HG03064 (cell line): Measurements from ENCODE around the gene ECE2.
A peak's percentile ranks its signal among the peaks of the same experiment; 100 is the strongest.
"Not testable (repeated sequence)": the region's sequence is repeated elsewhere in the genome, so short reads cannot be mapped to it uniquely, and the experiment has no call there.

Source experiments
- ATAC-seq: cut with Tn5 transposase; IDR thresholded peaks from one replicate; pipeline ENCODE4 v1.9.1; 2021; ENCODE audit warnings: low read depth; ENCODE audit not compliant: unreplicated experiment

Gene ECE2

DNA sequence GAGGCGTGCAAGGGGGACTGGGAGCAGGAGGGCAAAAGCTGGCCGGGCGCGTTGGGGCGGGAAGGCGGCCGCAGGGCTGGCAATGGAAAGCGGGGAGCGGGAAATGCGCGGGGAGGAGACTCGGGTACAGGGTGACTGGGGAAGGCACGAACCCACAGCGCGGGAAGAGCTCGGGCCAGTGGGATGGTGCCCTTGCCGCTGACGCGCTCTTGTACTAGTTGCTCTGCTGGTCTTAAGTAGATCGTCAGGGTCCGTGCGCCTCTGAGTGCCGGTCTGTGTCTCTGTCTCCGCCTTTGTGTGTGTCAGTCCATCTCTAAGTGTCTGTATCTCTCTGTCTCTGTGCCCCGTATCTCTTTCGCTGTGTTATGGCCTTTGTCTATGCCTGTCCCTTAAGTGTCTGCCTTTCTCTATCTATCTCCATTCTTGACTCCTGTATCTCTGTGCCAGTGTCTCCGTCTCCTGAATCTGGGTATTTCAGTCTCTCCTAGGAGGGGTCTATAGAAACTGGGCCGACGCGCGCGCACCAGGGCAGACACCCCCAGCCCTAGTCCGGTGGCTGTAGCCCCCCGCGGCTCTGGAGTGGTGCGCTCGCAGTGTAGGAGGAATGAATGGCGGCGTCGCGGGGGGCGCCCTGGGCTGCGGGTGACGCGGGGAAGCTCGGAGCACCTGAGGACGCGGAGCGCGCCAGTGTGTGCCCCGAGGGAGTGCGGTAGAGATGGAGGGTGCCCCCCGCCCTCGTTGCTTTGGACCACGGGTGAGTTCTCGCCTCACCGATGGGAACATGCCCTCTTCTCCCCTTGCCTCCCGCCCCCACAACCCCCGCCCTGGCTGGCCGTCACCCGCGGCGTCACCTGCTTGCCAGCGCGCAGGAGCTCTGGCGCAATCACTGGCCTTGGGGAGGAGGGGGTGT, 13.7 kb upstream of the ECE2 start:
- ATAC-seq = no peak

DNA sequence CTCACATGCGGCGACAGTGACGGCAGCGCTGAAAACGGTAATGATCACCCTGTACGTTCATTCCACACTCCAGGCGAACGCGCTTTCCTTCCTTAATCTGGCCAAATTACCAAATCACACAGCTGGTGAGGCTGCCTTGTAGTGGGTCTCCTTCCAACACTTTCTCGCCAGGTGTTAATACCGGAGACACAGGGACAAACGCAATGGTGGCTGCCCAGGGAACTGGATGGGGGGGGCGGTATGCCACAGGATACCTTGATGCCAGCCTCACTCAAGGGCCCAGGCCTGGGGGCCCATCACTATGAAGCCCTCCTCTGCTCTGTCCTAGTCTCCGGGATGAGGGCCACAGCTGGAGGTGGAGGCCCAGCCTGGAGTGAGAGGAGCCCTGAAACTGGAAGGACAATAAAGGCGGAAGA, 13.1 kb upstream of the ECE2 start:
- ATAC-seq = no peak

DNA sequence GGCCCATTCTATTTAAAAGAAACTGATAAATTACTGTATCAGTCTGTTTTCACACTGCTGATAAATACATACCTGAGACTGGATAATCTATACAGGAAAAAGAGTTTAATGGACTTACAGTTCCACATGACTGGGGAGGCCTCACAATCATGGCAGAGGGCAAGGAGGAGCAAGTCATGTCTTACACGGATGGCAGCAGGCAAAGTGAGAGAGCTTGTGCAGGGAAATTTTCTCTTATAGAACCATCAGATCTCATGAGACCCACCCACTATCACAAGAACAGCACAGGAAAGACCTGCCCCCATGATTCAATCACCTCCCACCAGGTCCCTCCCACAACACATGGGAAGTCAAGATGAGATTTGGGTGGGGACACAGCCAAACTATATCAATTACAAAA, 8.6 kb upstream of the ECE2 start:
- ATAC-seq = not testable (repeated sequence)

DNA sequence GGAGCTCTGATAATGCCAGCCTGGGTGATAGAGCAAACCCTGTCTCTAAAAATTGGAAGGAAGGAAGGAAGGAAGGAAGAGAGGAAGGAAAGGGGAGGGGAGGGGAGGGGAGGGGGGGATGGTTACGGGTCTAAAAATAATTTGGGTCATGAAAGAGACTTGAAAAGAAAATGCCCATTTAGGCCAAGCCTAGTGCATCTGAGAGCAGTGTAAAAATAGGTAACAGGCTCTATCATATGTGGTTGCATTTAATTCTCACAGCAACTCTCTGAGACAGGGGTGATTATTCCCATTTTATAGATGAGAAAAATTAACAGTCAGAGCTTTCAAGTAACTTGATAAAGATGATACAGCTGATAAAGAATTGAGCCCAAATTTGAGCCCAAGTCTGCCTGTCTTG, 3.6 kb upstream of the ECE2 start:
- ATAC-seq = no peak

DNA sequence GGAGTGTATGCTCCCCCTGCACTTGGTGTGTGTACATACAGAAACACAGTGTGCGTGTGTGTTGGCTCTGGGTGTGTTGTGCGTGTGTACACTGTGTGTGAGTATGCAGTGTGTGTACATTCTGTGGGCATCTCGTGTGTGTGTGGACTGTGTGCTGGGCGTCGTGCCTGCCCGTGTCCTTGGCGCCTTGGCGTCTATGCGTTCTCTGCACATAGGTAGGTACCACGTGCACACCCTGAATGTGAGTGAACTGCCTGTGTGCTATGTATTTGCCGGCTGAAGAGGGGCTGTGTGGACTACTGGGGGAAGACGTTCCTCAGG, 481 bp upstream of the ECE2 start:
- no peak for ATAC-seq

DNA sequence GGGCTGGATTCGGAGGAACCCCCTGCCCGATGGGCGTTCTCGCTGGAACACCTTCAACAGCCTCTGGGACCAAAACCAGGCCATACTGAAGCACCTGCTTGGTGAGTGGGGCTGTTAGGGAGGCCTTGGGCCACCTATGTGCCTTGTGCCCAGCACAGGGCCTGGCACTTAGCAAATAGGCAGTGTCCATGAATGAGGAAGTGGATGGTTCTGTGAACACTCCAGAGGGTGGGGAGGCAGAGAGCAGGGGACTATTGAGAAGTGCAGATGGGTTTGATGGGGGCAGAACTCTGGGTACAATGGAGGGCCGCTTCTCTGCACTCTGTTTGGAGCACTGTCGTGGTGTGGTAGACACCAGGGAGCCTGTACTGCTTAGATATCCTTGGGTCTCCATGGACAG, 1.5 kb downstream of the ECE2 start:
- ATAC-seq = no peak

DNA sequence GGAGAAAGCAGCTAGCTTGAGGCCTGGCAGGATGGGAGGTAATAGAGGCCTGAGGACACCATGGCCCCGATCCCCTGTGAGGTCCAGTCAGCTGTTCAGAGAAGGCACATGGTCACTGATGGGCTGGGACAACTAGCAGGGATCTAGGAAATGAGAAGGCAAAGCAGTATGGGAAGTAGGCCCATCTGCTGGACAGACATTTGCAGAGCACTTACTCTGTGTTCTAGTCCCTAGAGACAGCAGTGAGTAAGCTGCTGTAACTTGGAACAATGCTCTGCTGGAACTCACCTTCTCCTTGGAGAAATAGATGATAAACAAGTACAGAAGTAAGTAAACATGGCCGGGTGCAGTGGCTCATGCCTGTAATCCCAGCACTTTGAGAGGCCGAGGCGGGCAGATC, 7.1 kb downstream of the ECE2 start:
- ATAC-seq = no peak

DNA sequence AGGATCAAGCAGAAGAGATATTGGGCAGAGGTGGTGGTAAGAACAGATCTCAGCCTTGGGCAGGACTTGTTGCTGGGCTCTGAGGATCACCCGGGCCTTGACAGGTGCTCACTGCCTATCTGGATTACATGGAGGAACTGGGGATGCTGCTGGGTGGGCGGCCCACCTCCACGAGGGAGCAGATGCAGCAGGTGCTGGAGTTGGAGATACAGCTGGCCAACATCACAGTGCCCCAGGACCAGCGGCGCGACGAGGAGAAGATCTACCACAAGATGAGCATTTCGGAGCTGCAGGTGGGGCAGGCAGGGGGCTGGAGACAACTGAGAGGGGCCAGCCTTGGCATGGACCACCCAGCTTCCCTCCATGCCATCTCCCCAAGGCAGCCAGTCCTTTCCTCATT, 7.9 kb downstream of the ECE2 start:
- no peak for ATAC-seq

DNA sequence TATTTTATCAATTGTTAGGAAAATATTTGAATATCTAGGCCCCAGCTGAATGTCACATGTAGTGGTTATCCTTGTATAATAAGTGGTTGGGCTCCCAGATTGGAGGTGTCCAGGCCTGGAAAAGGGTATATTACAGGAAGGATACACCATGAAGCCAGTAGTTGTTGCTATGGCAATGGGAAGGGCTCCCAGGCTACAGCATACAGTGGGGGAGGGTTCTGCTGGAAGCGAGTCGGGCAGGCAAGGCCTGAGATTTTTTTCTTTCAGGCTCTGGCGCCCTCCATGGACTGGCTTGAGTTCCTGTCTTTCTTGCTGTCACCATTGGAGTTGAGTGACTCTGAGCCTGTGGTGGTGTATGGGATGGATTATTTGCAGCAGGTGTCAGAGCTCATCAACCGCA, 8.9 kb downstream of the ECE2 start:
- ATAC-seq = no peak

DNA sequence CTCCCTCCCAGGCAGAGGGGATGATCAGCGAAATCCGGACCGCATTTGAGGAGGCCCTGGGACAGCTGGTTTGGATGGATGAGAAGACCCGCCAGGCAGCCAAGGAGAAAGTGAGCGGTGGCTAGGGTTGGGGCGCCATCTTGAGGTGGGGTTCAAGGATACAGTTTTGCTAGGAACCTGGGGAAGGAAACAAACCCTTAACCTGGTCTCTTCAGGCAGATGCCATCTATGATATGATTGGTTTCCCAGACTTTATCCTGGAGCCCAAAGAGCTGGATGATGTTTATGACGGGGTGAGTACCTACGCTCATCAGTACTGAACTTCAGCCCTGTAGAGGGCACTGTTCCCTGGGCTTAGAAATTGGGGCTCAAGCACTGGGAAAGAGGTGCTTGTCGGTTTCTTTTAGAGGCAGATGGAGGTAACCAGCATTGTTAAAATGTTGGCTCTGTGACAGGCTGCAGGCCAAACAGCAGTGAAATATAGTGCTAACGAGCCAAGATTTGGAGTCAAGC, 13.7 kb downstream of the ECE2 start:
- no peak for ATAC-seq

DNA sequence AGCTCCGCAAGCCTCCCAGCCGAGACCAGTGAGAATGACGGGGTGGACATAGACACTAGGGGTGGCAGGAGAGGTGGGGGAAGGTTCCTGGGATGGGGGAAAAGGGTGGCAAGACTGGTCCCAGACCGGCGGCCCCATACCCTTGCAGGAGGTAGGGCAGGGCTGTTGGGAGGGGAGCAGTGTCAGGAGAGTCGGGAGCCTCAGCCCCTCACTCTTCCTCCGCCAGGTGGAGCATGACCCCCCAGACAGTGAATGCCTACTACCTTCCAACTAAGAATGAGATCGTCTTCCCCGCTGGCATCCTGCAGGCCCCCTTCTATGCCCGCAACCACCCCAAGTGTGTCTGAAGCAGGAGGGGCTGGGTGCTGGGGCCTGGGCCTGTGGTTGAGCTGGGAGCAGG, 14.5 kb downstream of the ECE2 start:
- no peak for ATAC-seq

DNA sequence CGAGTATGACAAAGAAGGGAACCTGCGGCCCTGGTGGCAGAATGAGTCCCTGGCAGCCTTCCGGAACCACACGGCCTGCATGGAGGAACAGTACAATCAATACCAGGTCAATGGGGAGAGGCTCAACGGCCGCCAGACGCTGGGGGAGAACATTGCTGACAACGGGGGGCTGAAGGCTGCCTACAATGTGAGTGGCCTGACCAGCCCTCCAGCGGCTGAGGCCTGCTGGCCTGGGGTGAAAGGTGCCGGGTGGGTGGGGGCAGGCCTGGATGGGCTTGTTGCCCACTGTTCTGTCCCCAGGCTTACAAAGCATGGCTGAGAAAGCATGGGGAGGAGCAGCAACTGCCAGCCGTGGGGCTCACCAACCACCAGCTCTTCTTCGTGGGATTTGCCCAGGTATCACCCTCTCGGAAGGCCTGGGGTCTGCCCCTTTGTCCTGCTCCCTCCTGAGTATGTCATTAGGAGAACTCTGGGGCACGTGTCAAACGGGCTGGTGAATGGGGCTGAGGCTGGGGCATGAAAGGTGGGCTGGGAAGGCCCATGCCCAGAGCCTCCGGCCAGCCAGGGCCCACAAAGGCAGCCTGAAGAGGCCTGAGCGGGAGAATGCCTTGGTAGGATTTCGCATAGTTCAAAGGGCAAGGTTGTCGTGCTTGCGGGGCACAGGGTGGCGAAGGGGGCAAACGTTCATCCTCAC, 15.4 kb downstream of the ECE2 start:
- no peak for ATAC-seq

DNA sequence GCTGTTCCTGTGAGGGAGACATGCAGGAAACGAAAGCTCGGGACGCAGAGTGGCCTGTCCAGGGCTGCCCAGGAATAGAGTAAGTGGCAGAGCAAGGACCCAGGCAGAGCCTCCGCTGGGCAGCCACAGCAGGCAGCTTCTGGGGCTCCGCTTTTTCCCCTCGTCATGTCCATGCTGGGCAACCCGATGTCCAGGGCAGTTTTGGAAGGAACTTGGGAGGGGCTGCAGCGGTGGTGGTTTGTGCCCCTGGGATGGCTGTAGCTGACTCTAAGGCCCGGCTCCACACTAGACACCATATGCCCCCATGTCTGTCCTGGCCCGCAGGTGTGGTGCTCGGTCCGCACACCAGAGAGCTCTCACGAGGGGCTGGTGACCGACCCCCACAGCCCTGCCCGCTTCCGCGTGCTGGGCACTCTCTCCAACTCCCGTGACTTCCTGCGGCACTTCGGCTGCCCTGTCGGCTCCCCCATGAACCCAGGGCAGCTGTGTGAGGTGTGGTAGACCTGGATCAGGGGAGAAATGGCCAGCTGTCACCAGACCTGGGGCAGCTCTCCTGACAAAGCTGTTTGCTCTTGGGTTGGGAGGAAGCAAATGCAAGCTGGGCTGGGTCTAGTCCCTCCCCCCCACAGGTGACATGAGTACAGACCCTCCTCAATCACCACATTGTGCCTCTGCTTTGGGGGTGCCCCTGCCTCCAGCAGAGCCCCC, 16.1 kb downstream of the ECE2 start:
- no peak for ATAC-seq

DNA sequence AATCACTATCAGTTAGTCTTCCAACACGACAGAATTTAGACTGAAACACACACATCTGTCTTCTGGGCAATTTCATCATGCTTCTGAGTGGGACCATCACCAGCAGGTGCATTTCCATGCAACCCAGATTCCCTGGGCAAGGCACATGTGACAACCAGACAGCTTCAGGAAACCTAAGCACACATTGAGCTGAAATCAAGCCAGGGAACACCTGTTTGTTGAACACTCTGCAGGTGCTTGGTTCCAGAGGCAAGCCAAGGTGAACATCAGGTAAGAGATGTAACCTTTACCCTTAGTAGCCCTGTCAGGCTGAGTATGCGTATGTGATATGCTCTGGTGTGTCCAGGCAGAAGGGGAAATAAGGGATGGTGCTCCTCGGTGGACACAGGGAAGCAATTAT, 19.9 kb downstream of the ECE2 start:
- ATAC-seq = no peak

DNA sequence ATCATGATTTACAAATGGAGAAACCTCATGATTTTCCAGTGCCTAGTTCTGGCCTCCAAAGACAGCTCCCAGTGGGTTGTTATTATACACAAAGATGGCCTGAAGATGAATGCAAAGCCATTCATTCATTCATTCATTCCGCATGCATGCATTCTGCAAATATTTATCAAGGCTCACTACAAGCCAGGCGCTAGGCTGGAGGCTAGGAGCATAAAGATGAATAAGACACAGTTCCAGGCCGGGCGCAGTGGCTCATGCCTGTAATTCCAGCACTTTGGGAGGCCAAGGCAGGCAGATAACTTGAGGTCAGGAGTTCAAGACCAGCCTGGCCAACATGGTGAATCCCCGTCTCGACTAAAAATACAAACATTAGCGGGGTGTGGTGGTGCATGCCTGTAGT, 20.8 kb downstream of the ECE2 start:
- no peak for ATAC-seq

DNA sequence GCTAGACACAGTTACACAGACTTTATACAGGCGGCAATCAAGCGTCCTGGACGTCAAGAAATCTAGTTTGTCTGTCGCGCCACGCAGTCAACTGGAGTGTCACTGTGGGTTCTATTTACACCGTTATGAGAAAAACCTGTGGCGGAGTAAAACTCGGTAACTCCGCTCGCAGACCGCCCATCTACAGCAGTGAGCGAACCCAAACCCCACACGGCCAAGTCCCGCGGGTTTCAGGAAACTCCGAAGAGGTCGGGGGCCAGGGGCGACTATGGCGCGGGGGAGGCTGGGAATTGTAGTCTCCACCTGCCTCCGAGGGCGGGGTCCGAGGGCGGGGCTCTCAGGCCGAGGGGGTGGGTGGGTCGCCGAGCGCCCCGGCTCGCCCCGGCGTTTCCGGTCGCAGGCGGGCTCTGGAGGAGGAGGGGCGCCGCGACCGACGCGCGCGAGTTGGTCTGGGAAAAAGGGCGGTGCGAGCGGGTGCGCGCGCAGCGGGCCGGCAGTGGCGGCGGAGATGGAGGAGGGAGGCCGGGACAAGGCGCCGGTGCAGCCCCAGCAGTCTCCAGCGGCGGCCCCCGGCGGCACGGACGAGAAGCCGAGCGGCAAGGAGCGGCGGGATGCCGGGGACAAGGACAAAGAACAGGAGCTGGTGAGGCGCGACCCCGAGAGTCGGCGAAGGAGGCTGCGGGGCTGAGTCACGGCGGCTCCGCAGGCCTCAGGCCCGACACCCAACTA, 23.1 kb downstream of the ECE2 start, which contains the start of gene PSMD2:
Gene PSMD2 (plus strand): TSS at position 483 of the 729 bp plus-strand sequence. CDS start 26 bp downstream, at position 509.
- ATAC-seq = peak; percentile 94

DNA sequence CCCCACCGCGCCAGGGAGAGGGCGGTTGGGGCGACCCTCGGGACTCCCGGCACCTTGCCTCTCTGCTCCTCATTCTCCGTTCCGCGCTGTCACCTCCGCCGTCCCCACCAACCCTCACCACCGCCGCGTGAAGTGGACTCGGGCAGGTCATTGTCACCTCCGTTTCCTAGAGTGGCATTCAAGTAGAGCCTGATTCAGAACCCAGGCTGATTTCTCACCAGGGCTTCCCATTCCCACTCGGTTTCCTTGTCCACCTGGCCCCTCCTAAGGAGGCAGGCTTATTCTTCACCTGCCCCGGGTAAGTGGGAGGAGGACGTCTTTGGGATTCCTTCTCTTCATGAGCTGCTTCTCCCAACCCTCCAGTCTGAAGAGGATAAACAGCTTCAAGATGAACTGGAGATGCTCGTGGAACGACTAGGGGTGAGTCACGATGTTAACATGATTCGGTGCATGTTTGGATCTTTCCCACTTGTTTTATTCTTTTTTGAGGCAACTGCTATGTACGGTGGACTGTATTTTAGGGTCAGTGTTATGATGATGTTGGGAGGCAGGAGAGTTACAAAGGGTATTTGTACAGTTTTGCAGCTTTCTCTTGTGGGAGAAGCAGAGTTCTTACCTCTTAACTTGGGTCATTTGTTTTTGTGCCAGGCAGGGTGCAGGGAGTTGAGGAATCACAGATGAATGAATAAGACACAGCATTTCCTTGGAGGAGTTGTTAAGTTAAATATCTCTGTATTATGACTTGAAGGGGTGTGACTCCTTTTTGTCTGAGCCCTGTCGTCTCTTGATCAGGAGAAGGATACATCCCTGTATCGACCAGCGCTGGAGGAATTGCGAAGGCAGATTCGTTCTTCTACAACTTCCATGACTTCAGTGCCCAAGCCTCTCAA, 23.9 kb downstream of the ECE2 start:
- no peak for ATAC-seq

DNA sequence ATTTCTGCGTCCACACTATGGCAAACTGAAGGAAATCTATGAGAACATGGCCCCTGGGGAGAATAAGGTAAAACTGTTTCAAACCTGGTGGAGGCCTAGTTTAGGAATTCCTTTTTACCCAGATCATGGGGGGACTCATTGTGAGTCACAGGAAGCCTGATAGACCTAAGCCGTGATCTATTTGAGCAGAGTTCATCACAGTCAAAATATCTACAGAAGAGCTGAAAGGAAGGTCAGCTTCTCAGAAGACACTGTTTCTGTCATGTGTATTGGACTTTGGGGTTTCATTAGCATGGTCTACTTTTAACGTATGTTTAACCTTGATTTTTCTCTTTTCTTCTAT, 24.5 kb downstream of the ECE2 start:
- ATAC-seq = no peak

DNA sequence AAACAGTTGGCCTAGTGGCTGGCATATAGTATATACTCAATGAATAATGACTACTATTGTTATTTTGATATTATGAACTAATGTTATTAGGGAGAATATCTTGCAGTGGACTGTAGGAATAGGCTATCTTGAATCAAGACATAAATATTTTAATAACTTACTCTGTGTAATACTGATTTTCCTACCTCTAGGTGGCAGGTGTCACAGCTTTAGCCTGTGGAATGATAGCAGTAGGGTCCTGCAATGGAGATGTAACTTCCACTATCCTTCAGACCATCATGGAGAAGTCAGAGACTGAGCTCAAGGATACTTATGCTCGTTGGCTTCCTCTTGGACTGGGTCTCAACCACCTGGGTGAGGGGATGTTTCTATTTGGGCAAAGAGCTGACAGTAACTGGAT, 29.8 kb downstream of the ECE2 start:
- ATAC-seq = no peak
